ENCODE results near the gene WDR72.

Gene WDR72

GRCh38 chr15:53665930-53666329 is 93.5 kb downstream of the WDR72 start:
- TF ChIP-seq CTCF (IDR thresholded peaks at IDR 0.05; ENCODE audit: low read depth, low read length), result no peak
- no peak for DNase-seq (ENCODE audit: extremely low read depth, low read depth)

- no peak for DNase-seq (ENCODE audit: extremely low read depth, low read depth)
- TF ChIP-seq CTCF (IDR thresholded peaks at IDR 0.05; ENCODE audit: low read depth, low read length), result no peak
Measured at GRCh38 chr15:53658827-53659555, 100.5 kb downstream of the WDR72 start.

GRCh38 chr15:53658255-53658654 is 101.2 kb downstream of the WDR72 start:
- DNase-seq (ENCODE audit: extremely low read depth, low read depth), result no peak

GRCh38 chr15:53648934-53649333 is 110.5 kb downstream of the WDR72 start:
- TF ChIP-seq CTCF (IDR thresholded peaks at IDR 0.05; ENCODE audit: low read depth, low read length), result no peak

More at GRCh38 chr15:53658255-53658654, 101.2 kb downstream of the WDR72 start:
- no peak for TF ChIP-seq CTCF (IDR thresholded peaks at IDR 0.05; ENCODE audit: low read depth, low read length)

DNA sequence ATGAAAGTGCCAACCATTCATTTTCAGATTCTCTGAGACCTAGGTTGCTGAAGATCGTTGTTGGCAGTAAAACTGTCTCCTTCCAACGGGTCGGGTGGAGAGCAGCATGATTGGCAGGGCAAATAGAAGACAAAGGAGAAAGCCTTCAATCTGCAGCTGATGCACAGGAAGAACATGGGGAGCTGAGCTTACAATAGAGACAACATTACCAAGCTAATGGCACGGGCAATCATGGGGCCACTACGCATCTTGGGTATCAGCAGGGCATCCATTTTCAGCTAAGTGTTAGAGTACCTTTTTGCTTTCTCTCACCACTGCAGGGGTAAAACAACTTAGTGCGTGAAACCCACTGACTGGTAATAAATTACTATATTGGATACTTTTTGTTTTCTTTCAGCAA is 114.8 kb downstream of the WDR72 start:
- no peak for DNase-seq (ENCODE audit: extremely low read depth, low read depth)
- TF ChIP-seq CTCF (IDR thresholded peaks at IDR 0.05; ENCODE audit: low read depth, low read length), result no peak

More at GRCh38 chr15:53648934-53649333, 110.5 kb downstream of the WDR72 start:
- DNase-seq (ENCODE audit: extremely low read depth, low read depth), result no peak

- DNase-seq (ENCODE audit: extremely low read depth, low read depth), result no peak
- TF ChIP-seq CTCF (IDR thresholded peaks at IDR 0.05; ENCODE audit: low read depth, low read length), result no peak
Measured at GRCh38 chr15:53634517-53635106, 124.9 kb downstream of the WDR72 start.

GRCh38 chr15:53627279-53627678 is 132.2 kb downstream of the WDR72 start:
- DNase-seq (ENCODE audit: extremely low read depth, low read depth), result no peak
- no peak for TF ChIP-seq CTCF (IDR thresholded peaks at IDR 0.05; ENCODE audit: low read depth, low read length)
